ENCODE measurements around the gene ZNF32.
A peak's percentile ranks its signal among the peaks of the same experiment; 100 is the strongest.

ZNF32 gene, protein sequence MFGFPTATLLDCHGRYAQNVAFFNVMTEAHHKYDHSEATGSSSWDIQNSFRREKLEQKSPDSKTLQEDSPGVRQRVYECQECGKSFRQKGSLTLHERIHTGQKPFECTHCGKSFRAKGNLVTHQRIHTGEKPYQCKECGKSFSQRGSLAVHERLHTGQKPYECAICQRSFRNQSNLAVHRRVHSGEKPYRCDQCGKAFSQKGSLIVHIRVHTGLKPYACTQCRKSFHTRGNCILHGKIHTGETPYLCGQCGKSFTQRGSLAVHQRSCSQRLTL

DNA sequence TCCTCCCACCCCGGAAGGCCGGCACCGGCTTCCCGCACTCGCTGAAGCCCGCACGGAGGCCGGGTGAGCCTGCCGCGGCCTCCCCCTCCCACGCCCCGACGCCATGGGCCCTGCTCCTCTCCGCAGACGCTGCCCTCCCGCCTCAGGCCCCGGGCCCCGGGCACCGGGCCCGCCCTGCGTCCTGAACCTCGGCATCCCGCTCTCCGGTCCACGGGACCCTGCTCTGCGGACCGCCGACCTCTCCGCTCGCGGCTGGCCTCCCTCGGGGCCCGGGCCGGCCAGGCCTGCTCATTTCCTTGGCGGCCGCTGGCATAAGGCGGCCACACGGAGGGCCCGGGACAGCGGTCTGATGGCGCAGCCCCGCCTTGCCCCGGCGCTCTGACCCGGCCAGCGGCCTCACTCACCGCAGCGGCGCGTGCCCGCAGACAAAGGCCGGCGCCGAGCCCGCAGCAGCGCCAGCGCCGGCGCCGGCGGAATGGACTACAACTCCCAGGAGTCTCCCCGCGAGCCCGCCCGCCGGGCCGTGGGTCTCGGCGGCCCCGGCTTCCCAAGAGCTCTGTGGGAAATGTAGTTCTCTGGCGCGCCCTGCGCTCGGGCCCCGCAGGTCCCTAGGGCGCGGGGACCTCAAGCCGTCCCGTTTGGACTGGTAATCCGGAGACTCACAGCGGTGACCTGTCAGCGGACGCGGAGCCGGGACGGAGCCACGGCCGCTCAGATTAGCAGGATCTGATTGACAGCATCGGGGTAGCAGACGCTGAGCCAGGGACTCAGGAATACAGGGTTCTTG lies at the start of gene ZNF32:
TSS of gene ZNF32 (minus strand) at position 484 of the 787 bp plus-strand sequence. CDS start 2,748 bp downstream, outside the sequence.
- DNase-seq (ENCODE audit: low read depth), result peak; percentile 22
- TF ChIP-seq, protein P1, sequence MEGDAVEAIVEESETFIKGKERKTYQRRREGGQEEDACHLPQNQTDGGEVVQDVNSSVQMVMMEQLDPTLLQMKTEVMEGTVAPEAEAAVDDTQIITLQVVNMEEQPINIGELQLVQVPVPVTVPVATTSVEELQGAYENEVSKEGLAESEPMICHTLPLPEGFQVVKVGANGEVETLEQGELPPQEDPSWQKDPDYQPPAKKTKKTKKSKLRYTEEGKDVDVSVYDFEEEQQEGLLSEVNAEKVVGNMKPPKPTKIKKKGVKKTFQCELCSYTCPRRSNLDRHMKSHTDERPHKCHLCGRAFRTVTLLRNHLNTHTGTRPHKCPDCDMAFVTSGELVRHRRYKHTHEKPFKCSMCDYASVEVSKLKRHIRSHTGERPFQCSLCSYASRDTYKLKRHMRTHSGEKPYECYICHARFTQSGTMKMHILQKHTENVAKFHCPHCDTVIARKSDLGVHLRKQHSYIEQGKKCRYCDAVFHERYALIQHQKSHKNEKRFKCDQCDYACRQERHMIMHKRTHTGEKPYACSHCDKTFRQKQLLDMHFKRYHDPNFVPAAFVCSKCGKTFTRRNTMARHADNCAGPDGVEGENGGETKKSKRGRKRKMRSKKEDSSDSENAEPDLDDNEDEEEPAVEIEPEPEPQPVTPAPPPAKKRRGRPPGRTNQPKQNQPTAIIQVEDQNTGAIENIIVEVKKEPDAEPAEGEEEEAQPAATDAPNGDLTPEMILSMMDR (conservative IDR thresholded peaks at IDR 0.05; ENCODE audit: low read depth, low read length), result no peak
- H3K4me3 ChIP-seq (ENCODE audit: low read length), result peak within 1 kb of the TSS; percentile 70

- no peak overlapping the region for H3K4me3 ChIP-seq (ENCODE audit: low read length)
- TF ChIP-seq, protein P1 (conservative IDR thresholded peaks at IDR 0.05; ENCODE audit: low read depth, low read length), result no peak
- no peak for DNase-seq (ENCODE audit: low read depth)
Measured at GRCh38 chr10:43698156-43698555, 49.5 kb upstream of the ZNF32 start.

GRCh38 chr10:43696909-43697483 lies 48.3 kb upstream of the ZNF32 start:
- DNase-seq (ENCODE audit: low read depth), result no peak
- TF ChIP-seq, protein P1 (conservative IDR thresholded peaks at IDR 0.05; ENCODE audit: low read depth, low read length), result no peak
- no peak overlapping the region for H3K4me3 ChIP-seq (ENCODE audit: low read length)

DNA sequence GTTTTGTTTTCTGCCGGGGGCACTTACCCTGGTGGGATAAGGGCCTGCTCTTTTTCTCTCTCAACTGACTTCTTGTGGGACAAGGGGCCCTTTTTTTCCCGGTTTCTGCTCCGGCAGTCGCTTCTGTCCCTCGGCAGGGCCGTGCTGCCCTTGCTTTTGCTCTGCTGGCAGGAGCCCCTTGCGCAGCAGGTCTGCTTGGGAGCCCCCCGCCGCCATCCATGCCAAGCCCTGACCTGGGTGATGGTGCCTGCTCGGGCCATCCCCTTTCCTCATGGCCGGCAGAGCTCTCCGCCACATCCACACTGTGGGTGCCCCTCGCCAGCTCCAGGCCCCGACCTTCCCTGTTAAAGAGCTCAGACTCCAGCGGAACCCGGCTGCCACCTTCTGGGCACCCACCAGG lies 47.0 kb upstream of the ZNF32 start:
- no peak for DNase-seq (ENCODE audit: low read depth)
- no peak overlapping the region for H3K4me3 ChIP-seq (ENCODE audit: low read length)
- TF ChIP-seq, protein P1 (conservative IDR thresholded peaks at IDR 0.05; ENCODE audit: low read depth, low read length), result no peak

DNA sequence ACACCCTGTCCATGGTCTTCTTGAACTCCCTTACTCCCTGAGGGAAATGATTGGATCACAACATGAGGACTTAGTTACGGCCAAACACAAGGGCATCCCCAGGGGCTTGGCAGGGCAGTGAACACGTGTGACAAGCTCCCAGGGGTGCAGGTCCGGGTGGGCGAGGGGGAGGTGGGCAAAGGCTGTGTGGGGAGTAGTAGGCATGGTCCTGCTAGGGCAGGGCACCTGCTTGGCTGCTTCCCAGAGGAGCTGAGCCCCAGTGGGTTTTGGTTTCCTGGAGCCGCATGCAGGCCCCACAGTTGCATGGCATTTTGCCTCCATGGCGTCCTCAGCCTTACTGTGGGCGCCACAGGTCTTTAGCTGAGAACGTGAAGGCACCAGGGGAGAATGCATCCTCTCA lies 46.6 kb upstream of the ZNF32 start:
- DNase-seq (ENCODE audit: low read depth), result no peak
- TF ChIP-seq, protein P1 (conservative IDR thresholded peaks at IDR 0.05; ENCODE audit: low read depth, low read length), result no peak
- no peak overlapping the region for H3K4me3 ChIP-seq (ENCODE audit: low read length)

DNA sequence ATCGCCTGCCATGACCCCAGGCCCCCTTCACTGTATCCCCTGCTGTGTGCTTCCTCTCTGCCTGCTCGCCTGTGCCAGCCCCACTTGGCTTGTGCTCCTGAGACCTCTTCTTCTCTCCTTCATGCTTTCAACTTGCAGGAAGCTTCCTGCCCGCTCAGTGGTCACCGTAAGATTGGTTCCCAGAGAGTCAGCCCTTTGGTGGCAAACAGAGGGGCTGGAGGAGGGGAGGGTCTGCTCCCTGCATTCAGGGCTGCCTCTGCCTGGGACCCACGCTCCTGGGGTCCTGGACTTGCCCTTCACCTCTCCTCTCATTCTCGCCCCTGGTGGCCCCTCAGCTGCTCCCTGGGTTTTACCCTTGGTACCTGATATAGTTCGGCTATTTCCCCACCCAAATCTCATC lies 45.8 kb upstream of the ZNF32 start:
- no peak overlapping the region for H3K4me3 ChIP-seq (ENCODE audit: low read length)
- TF ChIP-seq, protein P1 (conservative IDR thresholded peaks at IDR 0.05; ENCODE audit: low read depth, low read length), result no peak
- no peak for DNase-seq (ENCODE audit: low read depth)
